Measurements from ENCODE around the gene ZDHHC8.

DNA sequence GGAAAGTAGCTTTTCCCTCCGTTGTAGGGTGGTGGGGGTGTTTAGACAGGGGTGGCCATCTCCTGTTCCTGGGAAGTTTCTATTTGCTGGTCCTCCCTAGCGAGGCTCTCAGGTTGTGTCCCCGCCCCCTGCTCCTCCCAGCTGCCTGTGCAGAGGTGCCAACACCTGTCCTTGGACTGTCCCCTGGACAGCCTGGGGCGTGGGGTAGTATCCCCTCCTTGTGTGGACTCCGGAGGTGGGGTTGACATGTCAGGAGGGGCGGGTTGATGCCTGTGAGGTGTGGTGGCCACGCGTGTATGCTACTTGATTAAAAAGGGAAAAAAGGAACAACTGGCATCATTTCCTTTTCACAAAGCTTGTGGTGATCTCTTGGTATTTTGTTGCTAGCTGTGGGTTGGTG is 30.0 kb upstream of the ZDHHC8 start:
- TF ChIP-seq, protein P1, sequence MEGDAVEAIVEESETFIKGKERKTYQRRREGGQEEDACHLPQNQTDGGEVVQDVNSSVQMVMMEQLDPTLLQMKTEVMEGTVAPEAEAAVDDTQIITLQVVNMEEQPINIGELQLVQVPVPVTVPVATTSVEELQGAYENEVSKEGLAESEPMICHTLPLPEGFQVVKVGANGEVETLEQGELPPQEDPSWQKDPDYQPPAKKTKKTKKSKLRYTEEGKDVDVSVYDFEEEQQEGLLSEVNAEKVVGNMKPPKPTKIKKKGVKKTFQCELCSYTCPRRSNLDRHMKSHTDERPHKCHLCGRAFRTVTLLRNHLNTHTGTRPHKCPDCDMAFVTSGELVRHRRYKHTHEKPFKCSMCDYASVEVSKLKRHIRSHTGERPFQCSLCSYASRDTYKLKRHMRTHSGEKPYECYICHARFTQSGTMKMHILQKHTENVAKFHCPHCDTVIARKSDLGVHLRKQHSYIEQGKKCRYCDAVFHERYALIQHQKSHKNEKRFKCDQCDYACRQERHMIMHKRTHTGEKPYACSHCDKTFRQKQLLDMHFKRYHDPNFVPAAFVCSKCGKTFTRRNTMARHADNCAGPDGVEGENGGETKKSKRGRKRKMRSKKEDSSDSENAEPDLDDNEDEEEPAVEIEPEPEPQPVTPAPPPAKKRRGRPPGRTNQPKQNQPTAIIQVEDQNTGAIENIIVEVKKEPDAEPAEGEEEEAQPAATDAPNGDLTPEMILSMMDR (IDR thresholded peaks at IDR 0.05): no peak
- TF ChIP-seq EP300 (IDR thresholded peaks at IDR 0.05): no peak
